ENCODE data around the gene COLGALT1. TPM values are rescaled to one million over a fixed set of nuclear protein-coding genes. Genes with fewer than 3 reads are reported as not detected.

Gene COLGALT1
- total and polyA plus RNA-seq, 7 donors = 7.8 to 62.3 (median 53.0) TPM

- 78 to 91% methylated on average over 3 of the region's 3 CpGs for WGBS, 2 donors
- H3K36me3 ChIP-seq = no peaks in the 10 kb centered on the region
- peaks cover 0 to 2% (median 0%) of the 10 kb centered on the region in 4 donors for H3K9me3 ChIP-seq
- no peaks in the 10 kb centered on the region for H3K27me3 ChIP-seq
- intact Hi-C loops (cut with DNase I) = no loop called here
- TF ChIP-seq POLR2A (IDR thresholded peaks at IDR 0.05) (no peak), POLR2AphosphoS5 (IDR thresholded peaks at IDR 0.05) (no peak), CTCF (IDR thresholded peaks at IDR 0.05) (no peak), EP300 (IDR thresholded peaks at IDR 0.05) (no peak)
- no peak overlapping the region for H3K27ac ChIP-seq
- H3K4me1 ChIP-seq = no peaks in the 10 kb centered on the region
- no peak for DNase-seq
- no peak overlapping the region for H3K4me3 ChIP-seq
Observed at GRCh38 chr19:17627161-17627560, 71.7 kb downstream of the COLGALT1 start.

- H3K4me3 ChIP-seq = no peak overlapping the region
- TF ChIP-seq POLR2A (IDR thresholded peaks at IDR 0.05) (no peak), POLR2AphosphoS5 (IDR thresholded peaks at IDR 0.05) (no peak), CTCF (IDR thresholded peaks at IDR 0.05) (no peak), EP300 (IDR thresholded peaks at IDR 0.05) (no peak)
- H3K27me3 ChIP-seq = no peaks in the 10 kb centered on the region
- DNase-seq = no peak
- 69 to 76% methylated on average over 5 of the region's 5 CpGs for WGBS, 2 donors
- H3K36me3 ChIP-seq = no peaks in the 10 kb centered on the region
- H3K4me1 ChIP-seq = no peaks in the 10 kb centered on the region
- intact Hi-C loops (cut with DNase I) = no loop called here
- H3K27ac ChIP-seq = no peak overlapping the region
- H3K9me3 ChIP-seq = no peaks in the 10 kb centered on the region
Observed at GRCh38 chr19:17627921-17628320, 72.5 kb downstream of the COLGALT1 start.

GRCh38 chr19:17629760-17630159, 74.3 kb downstream of the COLGALT1 start:
- TF ChIP-seq CTCF (IDR thresholded peaks at IDR 0.05) = no peak
- TF ChIP-seq POLR2A (IDR thresholded peaks at IDR 0.05) = no peak
- TF ChIP-seq EP300 (IDR thresholded peaks at IDR 0.05) = no peak
- DNase-seq = no peak

DNA sequence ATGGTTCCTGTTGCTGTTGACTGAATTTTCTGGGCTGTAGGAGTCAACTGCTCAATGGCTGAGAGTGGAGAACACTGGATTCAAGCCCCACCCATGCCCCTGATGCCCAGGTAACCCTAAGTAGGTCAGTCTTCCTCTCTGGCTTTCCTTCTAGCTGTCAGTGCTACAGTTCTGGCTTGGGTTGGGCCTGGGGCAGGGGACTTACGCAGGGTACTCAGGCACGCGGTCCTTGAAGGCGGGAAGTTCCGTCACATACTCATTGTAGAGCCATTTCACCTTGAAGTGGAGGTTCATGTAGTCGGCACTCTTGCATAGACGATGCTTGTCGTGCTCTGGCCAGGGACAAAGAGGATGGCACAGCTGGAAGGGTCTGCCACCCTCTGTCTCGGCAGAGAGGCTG, 77.1 kb downstream of the COLGALT1 start:
- Histone ChIP-seq H3K4me3 (no peak overlapping the region), H3K4me1 (no peaks in the 10 kb centered on the region), H3K27me3 (no peaks in the 10 kb centered on the region), H3K36me3 (no peaks in the 10 kb centered on the region), H3K27ac (no peak overlapping the region), H3K9me3 (no peaks in the 10 kb centered on the region)
- TF ChIP-seq CTCF (IDR thresholded peaks at IDR 0.05) (no peak), EP300 (IDR thresholded peaks at IDR 0.05) (no peak), POLR2AphosphoS5 (IDR thresholded peaks at IDR 0.05) (no peak), POLR2A (IDR thresholded peaks at IDR 0.05) (no peak)
- intact Hi-C loops (cut with DNase I) = no loop called here
- 88 to 92% methylated on average over 9 of the region's 9 CpGs for WGBS, 2 donors
- DNase-seq = no peak

More at GRCh38 chr19:17629760-17630159, 74.3 kb downstream of the COLGALT1 start:
- 83 to 90% methylated on average over 2 of the region's 2 CpGs for WGBS, 2 donors
- intact Hi-C loops (cut with DNase I) = no loop called here
- no peak overlapping the region for H3K4me3 ChIP-seq
- no peak overlapping the region for H3K27ac ChIP-seq
- H3K27me3 ChIP-seq = no peaks in the 10 kb centered on the region
- no peaks in the 10 kb centered on the region for H3K36me3 ChIP-seq
- H3K9me3 ChIP-seq = no peaks in the 10 kb centered on the region
- H3K4me1 ChIP-seq = no peaks in the 10 kb centered on the region

Other genes with a start within 250 kb of the COLGALT1 start
- 100 to 1,000 TPM; 174 to 390 (median 267) TPM for gene MRPL34, start 249.8 kb upstream of the COLGALT1 start, total RNA-seq
- gene MRPL34, start 249.8 kb upstream of the COLGALT1 start, polyA plus RNA-seq = 100 to 1,000 TPM; 217 to 476 (median 275) TPM
- gene DDA1, start 246.1 kb upstream of the COLGALT1 start, total RNA-seq = 10 to 100 TPM in 2 of 4 donors, 1 to 10 TPM in 2; 6.1 to 10.3 (median 8.7) TPM
- gene DDA1, start 246.1 kb upstream of the COLGALT1 start, polyA plus RNA-seq = 100 to 1,000 TPM in 1 of 3 donors, 10 to 100 TPM in 2; 57.1 to 101 (median 82.6) TPM
- gene ANO8, start 220.8 kb upstream of the COLGALT1 start, total RNA-seq = 10 to 100 TPM in 1 of 4 donors, 1 to 10 TPM in 3; 2.0 to 10.5 (median 2.7) TPM
- 1 to 10 TPM in 2 of 3 donors, under 1 TPM in 1; 0.46 to 5.4 (median 1.2) TPM for gene ANO8, start 220.8 kb upstream of the COLGALT1 start, polyA plus RNA-seq
- 10 to 100 TPM in 3 of 4 donors, 1 to 10 TPM in 1; 4.6 to 22.2 (median 15.4) TPM for gene GTPBP3, start 218.1 kb upstream of the COLGALT1 start, total RNA-seq
- gene GTPBP3, start 218.1 kb upstream of the COLGALT1 start, polyA plus RNA-seq = 10 to 100 TPM in 1 of 3 donors, 1 to 10 TPM in 2; 3.7 to 16.0 (median 4.8) TPM
- gene PLVAP, start 178.3 kb upstream of the COLGALT1 start, total RNA-seq = 10 to 100 TPM; 10.5 to 34.6 (median 19.7) TPM
- gene PLVAP, start 178.3 kb upstream of the COLGALT1 start, polyA plus RNA-seq = 10 to 100 TPM in 2 of 3 donors, 1 to 10 TPM in 1; 3.0 to 54.7 (median 13.2) TPM
- 1 to 10 TPM in 1 of 4 donors, not detected in 3; 4.4 TPM for gene CCDC194, start 161.5 kb upstream of the COLGALT1 start, total RNA-seq
- gene CCDC194, start 161.5 kb upstream of the COLGALT1 start, polyA plus RNA-seq = under 1 TPM in 1 of 3 donors, not detected in 2; 0.35 TPM
- 100 to 1,000 TPM in 3 of 4 donors, 10 to 100 TPM in 1; 81.0 to 125 (median 111) TPM for gene BST2, start 150.0 kb upstream of the COLGALT1 start, total RNA-seq
- 100 to 1,000 TPM in 1 of 3 donors, 10 to 100 TPM in 2; 37.8 to 127 (median 40.7) TPM for gene BST2, start 150.0 kb upstream of the COLGALT1 start, polyA plus RNA-seq
- 10 to 100 TPM; 40.4 to 55.8 (median 44.8) TPM for gene MVB12A, start 135.6 kb upstream of the COLGALT1 start, total RNA-seq
- gene MVB12A, start 135.6 kb upstream of the COLGALT1 start, polyA plus RNA-seq = 100 to 1,000 TPM in 1 of 3 donors, 10 to 100 TPM in 2; 71.5 to 102 (median 79.4) TPM
- gene TMEM221, start 107.0 kb upstream of the COLGALT1 start, total RNA-seq = 1 to 10 TPM in 2 of 4 donors, under 1 TPM in 1, not detected in 1; 0.36 to 1.8 (median 1.7) TPM
- under 1 TPM in 1 of 3 donors, not detected in 2; 0.23 TPM for gene TMEM221, start 107.0 kb upstream of the COLGALT1 start, polyA plus RNA-seq
- not detected for gene NXNL1, start 94.7 kb upstream of the COLGALT1 start, total RNA-seq
- gene NXNL1, start 94.7 kb upstream of the COLGALT1 start, polyA plus RNA-seq = not detected
- gene SLC27A1, start 85.1 kb upstream of the COLGALT1 start, total RNA-seq = 10 to 100 TPM; 13.2 to 23.8 (median 15.9) TPM
- 1 to 10 TPM in 2 of 3 donors, under 1 TPM in 1; 0.69 to 8.8 (median 3.6) TPM for gene SLC27A1, start 85.1 kb upstream of the COLGALT1 start, polyA plus RNA-seq
- 10 to 100 TPM; 27.8 to 54.6 (median 47.2) TPM for gene PGLS, start 44.0 kb upstream of the COLGALT1 start, total RNA-seq
- gene PGLS, start 44.0 kb upstream of the COLGALT1 start, polyA plus RNA-seq = 100 to 1,000 TPM; 103 to 122 (median 115) TPM
- gene UNC13A, start 132.7 kb downstream of the COLGALT1 start, total RNA-seq = under 1 TPM; 0.16 to 0.83 (median 0.70) TPM
- under 1 TPM; under 0.01 to 0.60 (median 0.23) TPM for gene UNC13A, start 132.7 kb downstream of the COLGALT1 start, polyA plus RNA-seq
- 10 to 100 TPM; 13.3 to 35.8 (median 16.6) TPM for gene MAP1S, start 163.8 kb downstream of the COLGALT1 start, total RNA-seq
- 10 to 100 TPM; 13.8 to 20.6 (median 15.7) TPM for gene MAP1S, start 163.8 kb downstream of the COLGALT1 start, polyA plus RNA-seq
- gene FCHO1, start 195.8 kb downstream of the COLGALT1 start, total RNA-seq = 1 to 10 TPM; 1.8 to 5.8 (median 4.4) TPM
- 10 to 100 TPM in 1 of 3 donors, 1 to 10 TPM in 2; 1.2 to 14.4 (median 2.5) TPM for gene FCHO1, start 195.8 kb downstream of the COLGALT1 start, polyA plus RNA-seq
- under 1 TPM in 1 of 4 donors, not detected in 3; 0.55 TPM for gene B3GNT3, start 239.5 kb downstream of the COLGALT1 start, total RNA-seq
- 10 to 100 TPM; 20.4 to 72.3 (median 35.4) TPM for gene B3GNT3, start 239.5 kb downstream of the COLGALT1 start, polyA plus RNA-seq